Thoracic aorta (tissue), 2 donors: ENCODE data around the gene GNB1L. TPM values are rescaled to one million over a fixed set of nuclear protein-coding genes. Genes with fewer than 3 reads are reported as not detected.

Experiments used
- ATAC-seq: fragments of 150-250 bp; one replicate; pipeline ENCODE4 v1.8.0; 2017; ENCODE audit warnings: low read depth; ENCODE audit not compliant: insufficient number of reproducible peaks, low FRiP score
- DNase-seq: peaks from one replicate; pipeline ENCODE4 v3.0.0-alpha.2; 2020; ENCODE audit warnings: low spot score
- H3K27ac ChIP-seq, 2 donors: fragments of 200-600 bp; sonication (generic); 1 replicate in 1 of 2; 2 replicates in 1 of 2; pipeline ENCODE4 v1.5.1; 2016; ENCODE audit warnings: mild to moderate bottlenecking in 2 of 2, moderate library complexity in 2 of 2
- H3K27me3 ChIP-seq: fragments of 200-600 bp; sonication (generic); replicated peaks from 2 replicates; pipeline ENCODE4 v1.6.0; 2016; ENCODE audit warnings: mild to moderate bottlenecking; ENCODE audit not compliant: insufficient read depth
- H3K36me3 ChIP-seq: fragments of 200-600 bp; sonication (generic); one replicate; pipeline ENCODE4 v1.5.1; 2016
- H3K4me1 ChIP-seq, 2 donors: fragments of 200-600 bp; sonication (generic); 1 replicate in 1 of 2; 2 replicates in 1 of 2; pipeline versions ENCODE4 v1.5.1 to v1.6.0; 2016; ENCODE audit warnings: low read depth in 2 of 2, mild to moderate bottlenecking in 1 of 2; ENCODE audit not compliant: control insufficient read depth in 1 of 2
- H3K4me3 ChIP-seq: fragments of 200-600 bp; sonication (generic); 2 replicates; pipeline ENCODE4 v1.5.1; 2016; ENCODE audit warnings: mild to moderate bottlenecking
- H3K9me3 ChIP-seq: fragments of 200-600 bp; sonication (generic); 2 replicates; pipeline ENCODE4 v1.5.1; 2016
- CTCF ChIP-seq: fragments of 200-600 bp; sonication (generic); IDR thresholded peaks from one replicate; pipeline ENCODE4 v1.5.1; 2019; ENCODE audit warnings: antibody characterized with exemption
- total RNA-seq, 2 donors: library from RNA; depleted of rRNA; stranded (reverse); fragments of >200 nt; gene quantifications; one replicate each; pipeline versions ENCODE4 v1.1.0 to v1.2.3, GENCODE V29; 2016

GNB1L gene
- total RNA-seq, 2 donors from 2014 or later: 2.3 to 7.7 TPM

GRCh38 chr22:19819208-19819910 is 35.3 kb downstream of the GNB1L start:
- Histone ChIP-seq H3K4me3 (no peak overlapping the region), H3K4me1 (no peaks in the 10 kb centered on the region), H3K36me3 (no peaks in the 10 kb centered on the region), H3K9me3 (no peaks in the 10 kb centered on the region), H3K27me3 (no peaks in the 10 kb centered on the region), H3K27ac (no peak overlapping the region)
- no peak for ATAC-seq
- DNase-seq: no peak
- no peak for TF ChIP-seq CTCF

- Histone ChIP-seq H3K4me1 (no peaks in the 10 kb centered on the region), H3K9me3 (no peaks in the 10 kb centered on the region), H3K27ac (no peak overlapping the region), H3K27me3 (no peaks in the 10 kb centered on the region), H3K36me3 (no peaks in the 10 kb centered on the region), H3K4me3 (no peak overlapping the region)
- DNase-seq (no peak), ATAC-seq (no peak)
- no peak for TF ChIP-seq CTCF
Measured at GRCh38 chr22:19818324-19819207, 36.1 kb downstream of the GNB1L start.

DNA sequence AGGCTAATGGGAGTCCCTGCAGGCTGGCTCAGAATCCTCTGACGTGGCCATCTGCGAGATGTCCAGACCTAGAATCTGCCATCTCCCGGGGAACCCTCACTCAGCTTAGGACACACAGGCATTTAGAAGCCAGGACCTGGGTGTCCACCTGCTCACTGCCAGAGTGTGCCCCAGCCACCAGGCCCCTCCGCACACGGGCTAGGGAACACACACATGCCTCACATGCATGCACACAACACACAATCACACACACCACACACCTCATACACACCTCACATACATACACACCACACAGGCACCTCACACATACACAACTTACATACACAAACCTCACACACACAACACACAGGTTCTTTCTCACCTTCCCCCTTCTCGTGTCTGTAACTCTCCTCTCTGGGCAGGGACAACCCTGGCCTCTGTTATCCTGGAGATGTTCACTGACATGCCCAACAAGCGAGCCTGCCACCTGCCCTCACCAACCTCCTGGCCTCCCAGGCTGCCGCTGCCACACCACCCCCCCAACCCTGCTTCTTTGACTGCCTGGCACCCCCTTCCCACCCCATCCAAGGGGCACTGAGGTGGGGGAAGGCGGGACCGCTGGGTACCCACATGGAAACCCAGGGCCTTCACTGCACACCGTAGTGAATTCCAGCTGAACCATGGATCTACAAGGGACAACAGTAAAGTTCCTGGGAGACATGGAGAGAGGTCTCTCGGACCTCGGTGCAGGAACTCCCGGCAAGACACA is 38.1 kb downstream of the GNB1L start:
- Histone ChIP-seq H3K27me3 (no peaks in the 10 kb centered on the region), H3K4me1 (no peaks in the 10 kb centered on the region), H3K27ac (no peak overlapping the region), H3K36me3 (no peaks in the 10 kb centered on the region), H3K4me3 (no peak overlapping the region), H3K9me3 (no peaks in the 10 kb centered on the region)
- DNase-seq (no peak), ATAC-seq (no peak)
- TF ChIP-seq CTCF: no peak

DNA sequence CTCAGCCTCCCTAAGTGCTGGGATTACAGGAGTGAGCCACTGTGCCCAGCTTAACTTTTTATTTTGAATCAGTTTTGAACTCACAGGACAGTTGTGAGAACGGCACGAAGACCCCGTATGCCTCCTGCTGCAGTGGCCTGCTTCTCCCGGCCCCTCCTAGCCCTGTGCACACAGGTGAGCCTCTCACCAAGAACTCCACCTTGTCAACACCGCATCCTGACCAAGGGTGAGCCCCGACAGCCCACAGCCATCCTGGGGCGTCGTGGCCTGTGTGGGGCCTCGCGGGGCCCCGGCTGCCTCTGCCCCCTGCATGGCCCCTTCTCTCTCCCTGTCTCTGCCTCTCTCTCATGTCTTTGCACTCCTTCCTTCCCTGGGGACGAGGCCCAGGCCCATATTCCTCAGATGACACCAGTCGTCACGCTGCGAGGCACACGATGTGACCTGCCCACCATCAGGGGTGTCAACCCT is 38.8 kb downstream of the GNB1L start:
- ATAC-seq: no peak
- H3K4me3 ChIP-seq: no peak overlapping the region
- no peaks in the 10 kb centered on the region for H3K36me3 ChIP-seq
- peaks cover 0 to 6% of the 10 kb centered on the region in 2 donors for H3K4me1 ChIP-seq
- H3K9me3 ChIP-seq: no peaks in the 10 kb centered on the region
- no peak for DNase-seq
- H3K27me3 ChIP-seq: no peaks in the 10 kb centered on the region
- no peak overlapping the region for H3K27ac ChIP-seq
- TF ChIP-seq CTCF: no peak
